Karpas-422 (cell line): Measurements from ENCODE around the gene MKI67. TPM values are rescaled to one million over a fixed set of nuclear protein-coding genes. Genes with fewer than 3 reads are reported as not detected.

Experiments used
- DNase-seq: peaks from one replicate; pipeline ENCODE4 v3.0.0-alpha.2; 2015
- H2AFZ ChIP-seq: fragments of 200-600 bp; sonication (generic); 2 replicates; pipeline ENCODE4 v1.6.1; 2014; ENCODE audit warnings: antibody characterized with exemption, low read length, mixed read lengths
- H3K27ac ChIP-seq: fragments of 200-600 bp; sonication (generic); 2 replicates; pipeline ENCODE4 v1.5.1; 2014; ENCODE audit warnings: mild to moderate bottlenecking, low read length, moderate library complexity
- H3K27me3 ChIP-seq: fragments of 200-600 bp; sonication (generic); 2 replicates; pipeline ENCODE4 v1.6.1; 2014; ENCODE audit warnings: low read length, mixed read lengths
- H3K36me3 ChIP-seq: fragments of 200-600 bp; sonication (generic); 2 replicates; pipeline ENCODE4 v1.6.1; 2014; ENCODE audit warnings: low read length, mixed read lengths; ENCODE audit not compliant: insufficient read depth
- H3K4me1 ChIP-seq: fragments of 200-600 bp; sonication (generic); 2 replicates; pipeline ENCODE4 v1.6.1; 2014; ENCODE audit warnings: mild to moderate bottlenecking, low read length, mixed read lengths
- H3K4me2 ChIP-seq: fragments of 200-600 bp; sonication (generic); 2 replicates; pipeline ENCODE4 v1.6.1; 2014; ENCODE audit warnings: low read length, low read depth, mild to moderate bottlenecking; ENCODE audit not compliant: poor library complexity, severe bottlenecking
- H3K4me3 ChIP-seq: fragments of 200-600 bp; sonication (generic); 2 replicates; pipeline ENCODE4 v1.5.1; 2014; ENCODE audit warnings: mild to moderate bottlenecking, antibody characterized with exemption, low read length, mixed read lengths
- H3K79me2 ChIP-seq: fragments of 200-600 bp; sonication (generic); 2 replicates; pipeline ENCODE4 v1.6.1; 2014; ENCODE audit warnings: mild to moderate bottlenecking, low read length, mixed read lengths
- H3K9ac ChIP-seq: fragments of 200-600 bp; sonication (generic); 2 replicates; pipeline ENCODE4 v1.6.0; 2014; ENCODE audit warnings: low read length
- H3K9me2 ChIP-seq: fragments of 200-600 bp; sonication (generic), shearing (Covaris generic); replicated peaks from 2 replicates; pipeline ENCODE4 v1.6.0; 2014; ENCODE audit warnings: mild to moderate bottlenecking, low read length, moderate library complexity; ENCODE audit not compliant: insufficient read depth
- H3K9me3 ChIP-seq: fragments of 300-700, 200-600 bp; sonication (generic); 2 replicates; pipeline ENCODE4 v1.6.1; 2014; ENCODE audit warnings: low read length, mixed read lengths
- H4K20me1 ChIP-seq: fragments of 200-600 bp; sonication (generic); 2 replicates; pipeline ENCODE4 v1.6.1; 2014; ENCODE audit warnings: mild to moderate bottlenecking, antibody characterized with exemption, low read length, low read depth; ENCODE audit not compliant: insufficient read depth
- total RNA-seq: library from RNA; depleted of rRNA; stranded (reverse); fragments of >200 nt; shearing (Covaris generic); gene quantifications from 2 replicates; pipeline ENCODE4 v1.2.3, GENCODE V29; 2014; ENCODE audit warnings: low replicate concordance

MKI67 gene
- total RNA-seq, 1 experiment from 2014 or later = 23.7 TPM

GRCh38 chr10:128111696-128112095 lies 14.5 kb downstream of the MKI67 start:
- peaks cover 9% of the 10 kb centered on the region; the same call in 1 of the 2 replicates for H3K79me2 ChIP-seq
- H3K9me2 ChIP-seq = no peaks in the 10 kb centered on the region
- H3K36me3 ChIP-seq = peaks cover 86% of the 10 kb centered on the region; the same call in 1 of the 2 replicates
- H4K20me1 ChIP-seq = no peaks in the 10 kb centered on the region
- no peaks in the 10 kb centered on the region for H3K27me3 ChIP-seq
- no peak overlapping the region for H2AFZ ChIP-seq
- H3K4me2 ChIP-seq = no peak overlapping the region
- H3K4me3 ChIP-seq = no peak overlapping the region
- H3K27ac ChIP-seq = no peak overlapping the region
- DNase-seq = no peak
- H3K9ac ChIP-seq = no peak overlapping the region
- no peaks in the 10 kb centered on the region for H3K9me3 ChIP-seq
- no peaks in the 10 kb centered on the region for H3K4me1 ChIP-seq

GRCh38 chr10:128110339-128110738 lies 15.9 kb downstream of the MKI67 start:
- no peak overlapping the region for H3K27ac ChIP-seq
- no peaks in the 10 kb centered on the region for H3K9me2 ChIP-seq
- H3K9ac ChIP-seq = no peak overlapping the region
- H2AFZ ChIP-seq = no peak overlapping the region
- H3K4me2 ChIP-seq = no peak overlapping the region
- peaks cover 2% of the 10 kb centered on the region; the same call in 1 of the 2 replicates for H3K79me2 ChIP-seq
- no peaks in the 10 kb centered on the region for H3K9me3 ChIP-seq
- no peaks in the 10 kb centered on the region for H3K4me1 ChIP-seq
- H3K36me3 ChIP-seq = peaks cover 79% of the 10 kb centered on the region; the same call in 1 of the 2 replicates
- H4K20me1 ChIP-seq = no peaks in the 10 kb centered on the region
- no peaks in the 10 kb centered on the region for H3K27me3 ChIP-seq
- DNase-seq = no peak
- no peak overlapping the region for H3K4me3 ChIP-seq

GRCh38 chr10:128109707-128110106 lies 16.5 kb downstream of the MKI67 start:
- Histone ChIP-seq H3K9me2 (no peaks in the 10 kb centered on the region), H4K20me1 (no peaks in the 10 kb centered on the region), H2AFZ (no peak overlapping the region), H3K36me3 (peaks cover 75% of the 10 kb centered on the region; the same call in 1 of the 2 replicates), H3K4me1 (no peaks in the 10 kb centered on the region), H3K79me2 (no peaks in the 10 kb centered on the region), H3K9me3 (no peaks in the 10 kb centered on the region), H3K9ac (no peak overlapping the region), H3K4me2 (no peak overlapping the region), H3K4me3 (no peak overlapping the region), H3K27ac (no peak overlapping the region), H3K27me3 (no peaks in the 10 kb centered on the region)
- DNase-seq = no peak

GRCh38 chr10:128105383-128105782 lies 20.8 kb downstream of the MKI67 start:
- H3K4me1 ChIP-seq = no peaks in the 10 kb centered on the region
- no peaks in the 10 kb centered on the region for H3K9me3 ChIP-seq
- no peak overlapping the region for H3K9ac ChIP-seq
- H3K4me2 ChIP-seq = no peak overlapping the region
- peaks cover 70% of the 10 kb centered on the region; the same call in 1 of the 2 replicates for H3K36me3 ChIP-seq
- H4K20me1 ChIP-seq = no peaks in the 10 kb centered on the region
- H3K4me3 ChIP-seq = no peak overlapping the region
- H3K79me2 ChIP-seq = no peaks in the 10 kb centered on the region
- no peak overlapping the region for H2AFZ ChIP-seq
- no peak for DNase-seq
- no peak overlapping the region for H3K27ac ChIP-seq
- no peaks in the 10 kb centered on the region for H3K27me3 ChIP-seq
- no peaks in the 10 kb centered on the region for H3K9me2 ChIP-seq

- H2AFZ ChIP-seq = no peak overlapping the region
- H3K9me3 ChIP-seq = no peaks in the 10 kb centered on the region
- no peak overlapping the region for H3K4me2 ChIP-seq
- no peak overlapping the region for H3K27ac ChIP-seq
- no peaks in the 10 kb centered on the region for H3K79me2 ChIP-seq
- H3K4me3 ChIP-seq = no peak overlapping the region
- H3K36me3 ChIP-seq = peaks cover 61% of the 10 kb centered on the region; the same call in 1 of the 2 replicates
- H3K4me1 ChIP-seq = no peaks in the 10 kb centered on the region
- H3K9ac ChIP-seq = no peak overlapping the region
- H4K20me1 ChIP-seq = no peaks in the 10 kb centered on the region
- no peaks in the 10 kb centered on the region for H3K27me3 ChIP-seq
- DNase-seq = no peak
- H3K9me2 ChIP-seq = no peaks in the 10 kb centered on the region
Measured at GRCh38 chr10:128103229-128103714, 23.0 kb downstream of the MKI67 start.

- H3K36me3 ChIP-seq = peaks cover 61% of the 10 kb centered on the region; the same call in 1 of the 2 replicates
- no peak for DNase-seq
- no peak overlapping the region for H3K9ac ChIP-seq
- no peaks in the 10 kb centered on the region for H3K79me2 ChIP-seq
- H3K9me3 ChIP-seq = no peaks in the 10 kb centered on the region
- H3K27ac ChIP-seq = no peak overlapping the region
- no peaks in the 10 kb centered on the region for H3K27me3 ChIP-seq
- H3K9me2 ChIP-seq = no peaks in the 10 kb centered on the region
- H3K4me3 ChIP-seq = no peak overlapping the region
- H2AFZ ChIP-seq = no peak overlapping the region
- no peaks in the 10 kb centered on the region for H3K4me1 ChIP-seq
- no peaks in the 10 kb centered on the region for H4K20me1 ChIP-seq
- no peak overlapping the region for H3K4me2 ChIP-seq
Measured at GRCh38 chr10:128102480-128103228, 23.6 kb downstream of the MKI67 start.

GRCh38 chr10:128101901-128102300 lies 24.3 kb downstream of the MKI67 start:
- no peaks in the 10 kb centered on the region for H3K27me3 ChIP-seq
- H3K4me1 ChIP-seq = no peaks in the 10 kb centered on the region
- H3K9ac ChIP-seq = no peak overlapping the region
- H3K9me3 ChIP-seq = no peaks in the 10 kb centered on the region
- H3K36me3 ChIP-seq = peaks cover 57% of the 10 kb centered on the region; the same call in 1 of the 2 replicates
- H3K4me2 ChIP-seq = no peak overlapping the region
- H3K27ac ChIP-seq = no peak overlapping the region
- no peak for DNase-seq
- no peaks in the 10 kb centered on the region for H3K9me2 ChIP-seq
- H3K79me2 ChIP-seq = no peaks in the 10 kb centered on the region
- H2AFZ ChIP-seq = no peak overlapping the region
- H3K4me3 ChIP-seq = no peak overlapping the region
- H4K20me1 ChIP-seq = no peaks in the 10 kb centered on the region

- H3K27ac ChIP-seq = no peak overlapping the region
- H3K27me3 ChIP-seq = no peaks in the 10 kb centered on the region
- no peak overlapping the region for H3K4me2 ChIP-seq
- DNase-seq = no peak
- no peak overlapping the region for H2AFZ ChIP-seq
- H3K36me3 ChIP-seq = peaks cover 50% of the 10 kb centered on the region; the same call in 1 of the 2 replicates
- no peak overlapping the region for H3K4me3 ChIP-seq
- no peaks in the 10 kb centered on the region for H3K4me1 ChIP-seq
- H3K79me2 ChIP-seq = no peaks in the 10 kb centered on the region
- no peak overlapping the region for H3K9ac ChIP-seq
- no peaks in the 10 kb centered on the region for H4K20me1 ChIP-seq
- H3K9me2 ChIP-seq = no peaks in the 10 kb centered on the region
- H3K9me3 ChIP-seq = no peaks in the 10 kb centered on the region
Measured at GRCh38 chr10:128099901-128100300, 26.3 kb downstream of the MKI67 start.
